Duodenal mucosa (tissue), 2 donors: ENCODE data around the gene SIRT6.
"Not testable (repeated sequence)": the region's sequence is repeated elsewhere in the genome, so short reads cannot be mapped to it uniquely, and the experiment has no call there.

Experiments
- H3K27ac ChIP-seq: one replicate; pipeline ENCODE4 v1.7.0; 2013; ENCODE audit warnings: low read depth, low read length
- H3K27me3 ChIP-seq, 2 donors: one replicate each; pipeline ENCODE4 v1.7.0; 2013; ENCODE audit warnings: low read length in 2 of 2, control low read depth in 1 of 2; ENCODE audit not compliant: insufficient read depth in 2 of 2, control insufficient read depth in 1 of 2
- H3K36me3 ChIP-seq, 2 donors: one replicate each; pipeline ENCODE4 v1.7.0; 2013; ENCODE audit warnings: low read length in 2 of 2, control low read depth in 1 of 2; ENCODE audit not compliant: insufficient read depth in 2 of 2, control insufficient read depth in 1 of 2
- H3K4me1 ChIP-seq, 2 donors: one replicate each; pipeline ENCODE4 v1.7.0; 2013; ENCODE audit warnings: low read length in 2 of 2, control low read depth in 1 of 2; ENCODE audit not compliant: insufficient read depth in 2 of 2, control insufficient read depth in 1 of 2
- H3K4me3 ChIP-seq, 2 donors: one replicate each; pipeline ENCODE4 v1.7.0; 2013; ENCODE audit warnings: low read length in 2 of 2, low read depth in 1 of 2
- H3K9ac ChIP-seq, 2 donors: one replicate each; pipeline ENCODE4 v1.7.0; 2013; ENCODE audit warnings: low read length in 2 of 2, low read depth in 1 of 2
- H3K9me3 ChIP-seq, 2 donors: one replicate each; pipeline ENCODE4 v1.7.0; 2013; ENCODE audit warnings: low read length in 2 of 2, control low read depth in 1 of 2; ENCODE audit not compliant: control insufficient read depth in 1 of 2

Gene SIRT6

DNA sequence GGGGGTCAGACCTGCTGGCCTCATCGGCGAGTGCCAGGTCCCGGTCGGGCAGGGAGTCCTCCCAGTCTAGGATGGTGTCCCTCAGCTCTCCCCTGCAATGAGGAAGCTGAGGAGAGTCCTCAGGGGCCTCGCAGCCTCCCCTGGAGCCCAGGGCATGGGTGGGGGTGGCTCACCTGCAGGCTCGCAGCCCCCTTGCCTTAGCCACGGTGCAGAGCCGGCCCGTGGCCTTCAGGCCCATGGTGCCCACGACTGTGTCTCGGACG lies 6.8 kb downstream of the SIRT6 start:
- no peaks in the 10 kb centered on the region for H3K9me3 ChIP-seq
- H3K27me3 ChIP-seq: no peaks in the 10 kb centered on the region
- H3K36me3 ChIP-seq: peaks cover 3 to 25% of the 10 kb centered on the region in 2 donors
- H3K4me1 ChIP-seq: peaks cover 4% of the 10 kb centered on the region in 2 donors
- no peak overlapping the region for H3K27ac ChIP-seq
- no peak overlapping the region for H3K4me3 ChIP-seq
- H3K9ac ChIP-seq: no peak overlapping the region

DNA sequence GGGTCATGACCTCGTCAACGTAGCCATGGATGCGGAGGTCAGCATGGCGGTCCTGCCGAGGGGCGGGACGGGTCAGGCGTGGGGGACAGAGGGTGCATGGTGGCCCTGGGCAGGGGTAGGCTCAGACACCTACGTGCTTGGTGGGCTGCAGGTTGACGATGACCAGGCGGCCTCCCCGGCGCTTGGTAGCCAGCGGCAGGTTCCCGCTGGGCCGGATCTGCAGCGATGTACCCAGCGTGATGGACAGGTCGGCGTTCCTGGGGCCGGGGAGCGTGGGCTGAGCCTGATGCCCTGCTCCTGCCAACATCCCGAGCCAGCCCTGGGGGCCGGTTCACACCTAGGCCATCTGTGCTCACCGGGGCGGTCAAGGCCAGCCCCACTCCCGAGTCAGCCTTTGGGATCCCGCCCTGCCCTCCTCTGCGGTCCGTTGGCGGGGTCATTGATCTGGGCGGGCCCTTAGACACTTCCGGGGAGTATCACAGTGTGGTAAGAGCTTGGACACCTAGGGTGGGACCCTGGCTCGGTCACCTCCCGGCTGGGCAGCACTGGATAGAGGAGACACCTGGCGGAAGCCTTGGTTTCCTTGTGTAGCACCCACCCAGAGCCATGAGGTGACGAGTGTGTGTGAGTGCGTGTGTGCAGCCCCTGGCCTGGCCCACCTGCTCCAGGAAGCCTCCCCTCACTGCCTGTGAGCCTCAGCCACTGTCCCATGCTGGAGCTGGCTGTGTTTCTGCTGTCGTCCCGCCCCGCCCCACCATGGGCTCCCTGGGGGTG lies 7.3 kb downstream of the SIRT6 start:
- peaks cover 4 to 21% of the 10 kb centered on the region in 2 donors for H3K36me3 ChIP-seq
- H3K9me3 ChIP-seq: no peaks in the 10 kb centered on the region
- no peak overlapping the region for H3K9ac ChIP-seq
- H3K4me3 ChIP-seq: no peak overlapping the region
- no peaks in the 10 kb centered on the region for H3K4me1 ChIP-seq
- no peak overlapping the region for H3K27ac ChIP-seq
- no peaks in the 10 kb centered on the region for H3K27me3 ChIP-seq

DNA sequence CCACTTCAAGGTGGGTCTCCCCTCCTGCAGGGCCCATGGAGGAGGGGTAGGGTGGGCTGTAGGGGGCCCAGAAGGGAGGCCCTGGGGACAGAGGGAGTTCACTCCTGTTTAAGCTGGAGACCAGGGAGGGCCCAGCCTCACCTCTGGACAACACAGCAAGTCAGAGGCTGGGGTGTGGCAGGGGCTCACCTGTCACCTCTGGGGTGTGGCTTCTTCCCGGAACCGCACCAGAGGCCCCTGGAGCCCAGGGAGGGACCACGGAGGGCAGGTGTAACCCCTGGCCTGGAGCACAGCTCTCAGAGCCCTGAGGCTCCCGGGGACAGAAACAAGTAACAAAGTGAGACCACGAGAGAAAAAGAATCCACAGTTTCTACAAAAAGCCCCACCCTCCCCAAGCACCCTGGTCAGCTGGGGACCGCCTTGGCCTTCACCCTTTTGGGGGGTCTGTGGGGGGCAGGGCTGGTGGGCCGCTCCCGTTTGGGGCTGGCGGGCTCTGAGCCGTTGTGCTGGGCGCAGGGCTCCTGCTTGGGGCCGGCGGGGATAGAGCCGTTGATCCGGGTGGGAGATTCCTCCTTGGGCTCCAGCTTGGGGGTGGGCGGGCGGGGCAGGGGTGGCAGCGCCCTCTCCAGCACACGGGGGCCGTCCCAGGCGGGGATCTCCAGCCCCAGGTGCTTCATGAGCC lies 8.0 kb downstream of the SIRT6 start:
- Histone ChIP-seq H3K36me3 (peaks cover 8 to 23% of the 10 kb centered on the region in 2 donors), H3K27ac (no peak overlapping the region), H3K4me1 (no peaks in the 10 kb centered on the region), H3K27me3 (no peaks in the 10 kb centered on the region), H3K9me3 (no peaks in the 10 kb centered on the region), H3K4me3 (no peak overlapping the region), H3K9ac (no peak overlapping the region)

DNA sequence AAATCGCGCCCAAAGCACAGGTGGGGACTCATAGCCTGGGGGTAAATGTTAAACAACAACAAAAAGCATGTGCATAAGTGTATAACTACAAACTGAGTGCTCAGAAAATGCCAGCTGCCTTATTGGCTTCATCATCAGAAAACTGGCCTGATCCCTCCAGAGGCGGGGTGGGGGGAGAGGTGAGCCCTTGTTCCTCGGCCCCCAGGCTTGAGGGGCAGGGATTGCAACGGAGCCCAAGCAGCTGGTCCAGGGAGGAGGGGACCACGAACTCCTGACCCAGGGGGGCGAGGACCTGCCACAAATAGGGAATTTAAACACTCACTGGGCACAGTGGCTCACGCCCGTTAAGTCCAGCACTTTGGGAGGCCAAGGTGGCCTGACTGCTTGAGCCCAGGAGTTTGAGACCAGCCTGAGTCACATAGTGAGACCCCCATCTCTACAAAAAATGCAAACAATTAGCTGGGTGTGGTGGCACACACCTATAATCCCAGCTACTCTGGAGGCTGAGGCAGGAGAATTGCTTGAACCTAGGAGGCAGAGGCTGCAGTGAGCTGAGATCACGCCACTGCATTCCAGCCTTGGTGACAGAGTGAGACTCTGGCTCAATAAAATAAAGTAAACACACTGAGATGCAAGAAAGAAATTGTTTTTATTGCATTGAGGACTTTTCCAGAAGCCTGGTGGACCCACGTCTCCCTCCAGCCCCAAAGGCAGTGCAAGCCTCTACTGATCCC lies 8.7 kb downstream of the SIRT6 start:
- no peak overlapping the region for H3K9ac ChIP-seq
- H3K9me3 ChIP-seq: no peaks in the 10 kb centered on the region
- peaks cover 8 to 20% of the 10 kb centered on the region in 2 donors for H3K36me3 ChIP-seq
- no peaks in the 10 kb centered on the region for H3K27me3 ChIP-seq
- no peaks in the 10 kb centered on the region for H3K4me1 ChIP-seq
- H3K27ac ChIP-seq: no peak overlapping the region
- H3K4me3 ChIP-seq: no peak overlapping the region

DNA sequence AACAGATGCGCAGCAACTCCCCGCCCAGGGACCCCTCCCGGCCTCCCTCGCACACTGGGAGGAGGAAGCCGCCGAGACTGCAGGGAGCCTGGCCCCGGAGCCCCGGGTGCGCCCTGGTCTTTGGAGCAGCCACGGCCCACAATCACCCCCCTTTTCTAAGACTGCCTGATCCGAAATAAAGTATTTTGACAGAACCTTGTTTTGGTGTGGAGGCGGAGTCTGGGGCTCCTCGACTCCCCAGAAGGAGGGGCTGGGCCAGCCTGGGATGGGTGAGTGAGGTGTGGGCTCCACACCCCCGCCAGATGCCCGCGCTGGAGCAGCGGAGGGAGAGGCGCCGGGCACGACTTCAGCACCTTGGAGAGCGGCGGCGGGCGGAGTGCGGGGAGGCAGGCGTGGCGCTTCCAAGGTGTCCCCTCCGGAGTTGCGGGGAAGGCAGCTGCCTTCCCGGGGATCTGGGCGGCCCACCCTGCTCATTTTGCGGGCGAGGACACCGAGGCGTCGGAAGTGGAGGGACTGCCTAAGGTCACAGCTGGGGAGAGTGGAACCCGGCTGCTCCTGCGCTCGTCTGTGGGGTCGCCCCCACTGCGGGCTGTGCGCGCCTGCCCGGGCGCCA lies 9.4 kb downstream of the SIRT6 start:
- Histone ChIP-seq H3K36me3 (peaks cover 11 to 17% of the 10 kb centered on the region in 2 donors), H3K9me3 (no peaks in the 10 kb centered on the region), H3K4me1 (peaks cover 0 to 2% of the 10 kb centered on the region in 2 donors), H3K27me3 (no peaks in the 10 kb centered on the region), H3K4me3 (no peak overlapping the region), H3K27ac (no peak overlapping the region), H3K9ac (no peak overlapping the region)

DNA sequence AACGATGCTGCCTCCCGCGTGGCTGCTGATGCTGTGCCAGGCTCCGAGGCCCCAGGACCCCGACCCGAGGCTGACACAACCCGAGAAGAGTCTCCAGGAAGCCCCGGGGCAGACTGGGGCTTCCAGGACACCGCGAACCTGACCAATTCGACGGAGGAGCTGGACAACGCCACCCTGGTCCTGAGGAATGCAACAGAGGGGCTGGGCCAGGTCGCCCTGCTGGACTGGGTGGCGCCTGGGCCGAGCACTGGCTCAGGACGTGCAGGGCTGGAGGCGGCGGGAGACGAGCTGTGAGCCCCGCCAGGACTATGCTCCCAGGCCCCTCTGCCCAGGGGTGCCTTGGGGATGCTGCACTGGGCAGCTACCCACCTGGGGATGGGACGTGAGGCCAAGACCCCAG lies 10.7 kb downstream of the SIRT6 start:
- Histone ChIP-seq H3K4me3 (no peak overlapping the region), H3K27ac (no peak overlapping the region), H3K9ac (no peak overlapping the region), H3K4me1 (peaks cover 0 to 2% of the 10 kb centered on the region in 2 donors), H3K36me3 (peaks cover 8 to 17% of the 10 kb centered on the region in 2 donors), H3K27me3 (no peaks in the 10 kb centered on the region), H3K9me3 (no peaks in the 10 kb centered on the region)

DNA sequence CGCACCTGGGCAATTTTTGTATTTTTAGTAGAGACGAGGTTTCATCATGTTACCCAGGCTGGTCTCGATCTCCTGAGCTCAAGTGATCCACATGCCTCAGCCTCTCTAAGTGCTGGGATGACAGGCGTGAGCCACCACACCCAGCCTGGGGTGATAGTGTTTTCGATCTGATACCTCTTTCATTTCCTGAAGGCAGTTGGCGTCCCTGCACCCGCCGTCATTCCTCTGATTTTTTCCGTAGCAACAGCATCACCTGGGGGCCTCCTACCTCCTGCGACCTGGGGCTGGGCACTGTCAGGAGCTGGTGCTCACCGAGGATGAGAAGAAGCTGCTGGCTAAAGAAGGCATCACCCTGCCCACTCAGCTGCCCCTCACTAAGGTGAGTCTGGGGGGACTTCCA lies 18.1 kb downstream of the SIRT6 start:
- H3K36me3 ChIP-seq: peaks cover 3 to 25% of the 10 kb centered on the region in 2 donors
- peaks cover 0 to 2% of the 10 kb centered on the region in 2 donors for H3K4me1 ChIP-seq
- no peak overlapping the region for H3K4me3 ChIP-seq
- H3K27ac ChIP-seq: no peak overlapping the region
- H3K9me3 ChIP-seq: no peaks in the 10 kb centered on the region
- H3K27me3 ChIP-seq: no peaks in the 10 kb centered on the region
- no peak overlapping the region for H3K9ac ChIP-seq

DNA sequence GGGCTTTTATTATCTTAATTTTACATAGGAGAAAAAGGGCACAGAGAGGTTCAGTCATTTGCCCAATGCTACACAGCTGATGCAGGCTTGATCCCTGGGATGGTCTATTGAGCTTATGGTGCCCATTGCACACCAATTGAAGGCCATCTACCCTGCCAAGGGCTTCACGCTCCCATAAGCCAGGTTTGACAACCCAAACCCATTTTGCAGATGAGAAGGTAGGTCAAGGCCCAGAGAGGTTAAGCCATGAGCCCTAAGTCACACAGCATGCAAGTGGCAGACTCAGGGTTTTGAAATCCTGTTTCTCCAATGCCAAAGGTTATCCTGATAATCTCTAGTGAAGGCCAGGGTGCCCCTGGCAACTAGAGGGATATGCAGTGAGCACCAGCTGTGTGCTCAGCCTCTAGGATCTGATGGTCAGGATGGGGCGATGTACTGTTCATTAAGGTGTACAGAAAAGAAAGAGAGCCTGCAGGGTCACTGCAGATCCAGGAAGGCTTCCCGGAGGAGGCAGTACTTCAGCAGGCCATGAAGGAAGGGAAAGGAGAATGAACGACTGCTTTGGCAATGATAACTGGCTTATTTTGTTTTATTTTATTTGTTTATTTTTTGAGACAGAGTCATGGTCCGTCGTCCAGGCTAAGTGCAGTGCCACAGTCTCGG lies 20.8 kb downstream of the SIRT6 start:
- Histone ChIP-seq H3K27me3 (no peaks in the 10 kb centered on the region), H3K9ac (no peak overlapping the region), H3K36me3 (peaks cover 0 to 32% of the 10 kb centered on the region in 2 donors), H3K4me1 (peaks cover 0 to 7% of the 10 kb centered on the region in 2 donors), H3K4me3 (no peak overlapping the region), H3K9me3 (no peaks in the 10 kb centered on the region), H3K27ac (no peak overlapping the region)

DNA sequence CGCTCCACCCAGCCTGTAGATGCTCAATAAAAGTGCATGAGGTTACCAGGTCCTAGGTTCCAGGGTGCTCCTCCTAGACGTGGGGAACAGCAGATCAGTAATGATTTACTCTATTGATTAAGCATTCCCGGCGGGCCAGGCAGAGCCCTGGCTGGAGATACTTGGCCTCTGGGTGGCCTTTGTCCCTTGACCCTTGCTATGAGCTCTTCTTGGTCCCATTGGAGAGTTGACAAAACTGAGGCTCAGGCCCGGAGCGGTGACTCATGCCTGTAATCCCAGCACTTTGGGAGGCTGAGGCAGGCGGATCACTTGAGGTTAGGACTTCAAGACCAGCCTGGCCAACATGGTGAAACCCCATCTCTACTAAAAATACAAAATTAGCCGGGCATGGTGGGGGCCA lies 24.4 kb downstream of the SIRT6 start:
- Histone ChIP-seq H3K36me3 (peaks cover 0 to 19% of the 10 kb centered on the region in 2 donors), H3K4me1 (peaks cover under 1 to 15% of the 10 kb centered on the region in 2 donors)
- not testable (repeated sequence) for H3K9me3 ChIP-seq, H3K9ac ChIP-seq, H3K4me3 ChIP-seq, H3K27me3 ChIP-seq, H3K27ac ChIP-seq
